Thoracic aorta endothelial cell (primary cell): ENCODE measurements around the gene RHOC. TPM values are rescaled to one million over a fixed set of nuclear protein-coding genes. Genes with fewer than 3 reads are reported as not detected.

Experiments
- total RNA-seq: library from RNA; depleted of rRNA; stranded (reverse); fragments of >200 nt; gene quantifications from 2 replicates; pipeline ENCODE4 v1.2.3, GENCODE V29; 2012

Gene RHOC
- total RNA-seq, result 618 and 791 TPM in 2 replicates

DNA sequence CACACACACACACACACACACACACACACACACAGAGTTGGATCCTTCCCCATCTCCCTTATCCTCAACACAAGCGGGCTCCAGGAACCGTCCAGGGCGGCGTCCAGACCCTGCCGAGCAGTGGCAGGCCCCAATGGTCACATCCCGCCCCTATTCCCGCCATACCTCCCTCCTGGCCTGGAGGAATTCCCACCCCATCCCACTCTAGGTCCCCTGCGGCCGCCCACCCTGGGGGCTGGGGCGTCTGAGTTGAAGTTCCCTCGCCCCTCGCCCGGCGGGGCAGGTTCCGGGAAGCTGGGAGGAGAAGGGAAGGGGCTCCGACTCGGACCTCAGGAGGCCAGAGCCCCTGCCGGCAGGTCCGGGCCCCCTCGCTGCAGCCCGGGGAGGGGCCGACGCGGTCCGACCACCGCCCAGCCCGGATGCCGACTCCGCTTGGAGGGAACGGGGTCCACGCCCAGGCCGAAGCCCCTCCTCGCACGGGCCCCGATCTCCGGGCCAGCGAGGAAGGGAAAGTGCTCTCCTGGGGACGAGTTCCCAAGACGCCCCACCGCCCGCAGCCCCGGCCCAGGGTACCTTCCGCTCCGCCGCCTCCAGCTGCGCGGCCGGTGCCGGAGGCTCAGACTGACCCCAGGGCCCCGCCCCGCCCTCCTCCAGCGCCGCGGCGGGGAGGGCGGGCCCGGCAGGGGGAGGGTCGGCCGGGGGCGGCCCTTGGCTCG, at the start of gene RHOC:
RHOC (minus strand) TSS at position 623 of the 716 bp plus-strand sequence. CDS start 3,328 bp downstream, outside the sequence.

DNA sequence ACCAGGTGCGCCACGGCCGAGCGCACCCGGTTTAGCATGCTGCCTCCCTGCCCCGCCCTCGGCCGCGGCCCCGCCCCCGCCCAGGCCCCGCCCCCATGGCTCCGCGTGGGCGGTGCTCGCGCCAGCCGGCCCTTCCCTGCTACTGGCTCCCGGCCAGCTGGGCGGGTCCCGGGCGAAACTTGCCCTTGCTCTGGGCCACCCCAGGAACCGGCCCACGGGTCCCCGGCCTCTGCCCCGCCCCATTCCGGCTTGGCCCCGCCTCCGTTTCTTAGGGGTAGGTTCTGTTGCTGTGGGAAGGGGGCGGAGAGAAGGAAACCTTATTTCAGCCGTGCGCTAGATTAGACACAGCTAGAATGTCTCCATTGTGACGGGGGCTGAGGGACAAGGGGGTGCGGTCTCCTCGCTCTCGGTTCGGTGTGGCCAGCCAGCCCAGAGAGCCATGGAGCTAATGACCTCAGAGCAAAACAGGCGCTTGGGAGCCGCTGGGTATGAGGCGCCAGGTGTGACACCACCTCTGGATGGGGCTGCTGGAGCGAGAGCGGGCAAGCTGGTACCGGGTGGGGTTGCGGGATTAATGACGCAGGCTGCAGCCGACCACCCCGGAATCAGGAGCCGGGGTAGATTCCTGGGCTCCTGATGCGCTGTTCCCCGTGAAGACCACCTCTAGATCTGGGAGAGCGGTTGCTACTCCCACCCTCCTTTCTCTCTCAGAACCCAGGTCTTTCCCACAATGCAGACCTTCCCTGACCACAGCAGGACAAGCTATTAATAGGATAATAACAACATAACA, 8.5 kb upstream of the RHOC start, which contains the start of gene PPM1J:
PPM1J (minus strand) TSS at position 69 of the 790 bp plus-strand sequence; CDS start at position 38, 31 bp downstream.

DNA sequence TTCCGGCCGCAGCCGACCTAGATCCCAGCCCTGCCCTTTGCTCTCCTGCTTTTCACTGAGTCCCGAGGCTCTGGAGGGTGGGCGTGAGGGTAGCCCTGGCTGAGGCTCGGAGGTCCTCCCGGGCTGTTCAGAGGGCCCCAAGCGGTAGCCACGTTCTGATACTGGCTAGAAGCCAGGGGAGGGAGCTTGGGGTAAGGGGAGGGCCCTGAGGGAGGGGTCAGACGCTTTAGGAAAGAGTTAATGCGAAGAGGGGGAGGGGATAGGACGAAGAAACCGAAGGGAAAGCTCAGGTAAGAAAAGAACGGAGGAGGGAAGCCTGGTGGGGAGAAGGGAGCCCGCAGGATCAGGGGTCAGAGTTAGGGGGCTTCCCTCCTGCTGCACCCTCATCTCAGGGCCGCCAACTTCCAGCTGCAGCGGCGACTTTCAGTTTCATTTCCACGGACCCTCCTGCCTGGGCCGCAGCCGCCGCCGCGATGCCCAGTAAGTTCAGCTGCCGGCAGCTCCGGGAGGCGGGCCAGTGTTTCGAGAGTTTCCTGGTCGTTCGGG, 32.4 kb downstream of the RHOC start, which contains the start of gene MOV10:
MOV10 (plus strand) TSS at position 220 of the 546 bp plus-strand sequence; CDS start at position 474, 254 bp downstream.

Other genes with a start within 250 kb of the RHOC start
- gene WNT2B, start 198.2 kb downstream of the RHOC start, total RNA-seq, result 3.1 and 3.4 TPM in 2 replicates
- gene ST7L, start 88.0 kb downstream of the RHOC start, total RNA-seq, result 18.9 and 22.8 TPM in 2 replicates
- 374 and 404 TPM in 2 replicates for gene CAPZA1, start 87.3 kb downstream of the RHOC start, total RNA-seq
- gene MOV10, start 32.5 kb downstream of the RHOC start, total RNA-seq, result 42.2 and 54.1 TPM in 2 replicates
- 0.65 and 1.9 TPM in 2 replicates for gene PPM1J, start 8.2 kb upstream of the RHOC start, total RNA-seq
- gene SLC16A1, start 249.1 kb upstream of the RHOC start, total RNA-seq, result 175 and 198 TPM in 2 replicates